IgD-negative memory B cell (primary cell): ENCODE measurements around the gene PLCB3. TPM values are rescaled to one million over a fixed set of nuclear protein-coding genes. Genes with fewer than 3 reads are reported as not detected.

Source experiments
- H3K27ac Mint-ChIP-seq, 3 donors: one replicate each; pipeline ENCODE4 v1.8.0; 2020 to 2022; ENCODE audit warnings: mild to moderate bottlenecking in 3 of 3, mixed read lengths in 3 of 3, moderate library complexity in 1 of 3
- H3K27me3 Mint-ChIP-seq: one replicate; pipeline ENCODE4 v1.8.0; 2021; ENCODE audit warnings: mixed read lengths
- H3K36me3 Mint-ChIP-seq: one replicate; pipeline ENCODE4 v1.8.0; 2020; ENCODE audit warnings: mild to moderate bottlenecking, mixed read lengths
- H3K4me1 Mint-ChIP-seq, 3 donors: one replicate each; pipeline ENCODE4 v1.8.0; 2020 to 2022; ENCODE audit warnings: mixed read lengths in 3 of 3, mild to moderate bottlenecking in 1 of 3
- H3K4me3 Mint-ChIP-seq, 4 donors: one replicate each; pipeline ENCODE4 v1.8.0; 2020 to 2022; ENCODE audit warnings: mild to moderate bottlenecking in 4 of 4, mixed read lengths in 4 of 4, moderate library complexity in 3 of 4
- H3K9me3 Mint-ChIP-seq, 3 donors: one replicate each; pipeline ENCODE4 v1.8.0; 2020 to 2021; ENCODE audit warnings: mixed read lengths in 3 of 3, mild to moderate bottlenecking in 1 of 3
- polyA plus RNA-seq: library from polyadenylated mRNA; unstranded; fragments of 300-500 nt; fragmentation: Illumina TruSeq; gene quantifications from one replicate; pipeline ENCODE4 v1.2.3, GENCODE V29; 2021

PLCB3 gene
- polyA plus RNA-seq, 1 donor from 2014 or later = 0.33 TPM

- peaks cover 4% of the 10 kb centered on the region for H3K36me3 Mint-ChIP-seq
These were observed 40.0 kb upstream of the PLCB3 start for GRCh38 chr11:64211181-64211872.

GRCh38 chr11:64216879-64217278 lies 34.5 kb upstream of the PLCB3 start:
- H3K4me3 Mint-ChIP-seq = peak overlapping the region in 1 of 4 donors; percentile 23
- peak overlapping the region in 1 of 3 donors; percentile 27 for H3K27ac Mint-ChIP-seq
- H3K9me3 Mint-ChIP-seq = no peaks in the 10 kb centered on the region
- H3K36me3 Mint-ChIP-seq = peaks cover 4% of the 10 kb centered on the region
- H3K27me3 Mint-ChIP-seq = no peaks in the 10 kb centered on the region
- peaks cover 4 to 13% (median 7%) of the 10 kb centered on the region in 3 donors for H3K4me1 Mint-ChIP-seq

More at GRCh38 chr11:64211181-64211872, 40.0 kb upstream of the PLCB3 start:
- Mint-ChIP-seq H3K27me3 (no peaks in the 10 kb centered on the region), H3K4me1 (peaks cover 7 to 23% (median 11%) of the 10 kb centered on the region in 3 donors), H3K4me3 (no peak overlapping the region), H3K27ac (no peak overlapping the region), H3K9me3 (no peaks in the 10 kb centered on the region)

GRCh38 chr11:64218628-64219353 lies 32.5 kb upstream of the PLCB3 start:
- Mint-ChIP-seq H3K4me1 (peaks cover 0 to 5% (median 2%) of the 10 kb centered on the region in 3 donors), H3K27me3 (no peaks in the 10 kb centered on the region), H3K4me3 (no peak overlapping the region), H3K36me3 (peaks cover 2% of the 10 kb centered on the region), H3K9me3 (no peaks in the 10 kb centered on the region), H3K27ac (peak overlapping the region in 1 of 3 donors; percentile 62)

GRCh38 chr11:64219354-64219684 lies 32.0 kb upstream of the PLCB3 start:
- H3K9me3 Mint-ChIP-seq = no peaks in the 10 kb centered on the region
- H3K27me3 Mint-ChIP-seq = no peaks in the 10 kb centered on the region
- peaks cover 0 to 4% (median 2%) of the 10 kb centered on the region in 3 donors for H3K4me1 Mint-ChIP-seq
- H3K36me3 Mint-ChIP-seq = no peaks in the 10 kb centered on the region
- H3K27ac Mint-ChIP-seq = no peak overlapping the region
- no peak overlapping the region for H3K4me3 Mint-ChIP-seq

GRCh38 chr11:64219755-64220154 lies 31.6 kb upstream of the PLCB3 start:
- no peak overlapping the region for H3K27ac Mint-ChIP-seq
- no peak overlapping the region for H3K4me3 Mint-ChIP-seq
- H3K4me1 Mint-ChIP-seq = peaks cover 0 to 4% (median 2%) of the 10 kb centered on the region in 3 donors
- H3K9me3 Mint-ChIP-seq = no peaks in the 10 kb centered on the region
- no peaks in the 10 kb centered on the region for H3K27me3 Mint-ChIP-seq
- no peaks in the 10 kb centered on the region for H3K36me3 Mint-ChIP-seq

- Mint-ChIP-seq H3K4me1 (peaks cover 3 to 4% (median 4%) of the 10 kb centered on the region in 3 donors), H3K27ac (no peak overlapping the region), H3K27me3 (no peaks in the 10 kb centered on the region), H3K4me3 (no peak overlapping the region), H3K9me3 (no peaks in the 10 kb centered on the region), H3K36me3 (no peaks in the 10 kb centered on the region)
These were observed 31.1 kb upstream of the PLCB3 start for GRCh38 chr11:64220271-64220670.

- Mint-ChIP-seq H3K27me3 (no peaks in the 10 kb centered on the region), H3K4me1 (peaks cover 4 to 5% (median 4%) of the 10 kb centered on the region in 3 donors), H3K27ac (no peak overlapping the region), H3K4me3 (no peak overlapping the region), H3K36me3 (no peaks in the 10 kb centered on the region), H3K9me3 (no peaks in the 10 kb centered on the region)
These were observed 30.5 kb upstream of the PLCB3 start for GRCh38 chr11:64220798-64221197.

GRCh38 chr11:64222651-64223000 lies 28.7 kb upstream of the PLCB3 start:
- H3K27ac Mint-ChIP-seq = peak overlapping the region in 1 of 3 donors; percentile 58
- H3K4me1 Mint-ChIP-seq = peaks cover 6 to 12% (median 12%) of the 10 kb centered on the region in 3 donors
- no peaks in the 10 kb centered on the region for H3K27me3 Mint-ChIP-seq
- no peak overlapping the region for H3K4me3 Mint-ChIP-seq
- H3K9me3 Mint-ChIP-seq = no peaks in the 10 kb centered on the region
- no peaks in the 10 kb centered on the region for H3K36me3 Mint-ChIP-seq

- Mint-ChIP-seq H3K27ac (peak overlapping the region in 2 of 3 donors; percentile 35 to 58), H3K27me3 (no peaks in the 10 kb centered on the region), H3K4me1 (peaks cover 8 to 13% (median 12%) of the 10 kb centered on the region in 3 donors), H3K9me3 (no peaks in the 10 kb centered on the region), H3K36me3 (no peaks in the 10 kb centered on the region), H3K4me3 (no peak overlapping the region)
These were observed 28.2 kb upstream of the PLCB3 start for GRCh38 chr11:64223001-64223651.

GRCh38 chr11:64224151-64224890 lies 27.0 kb upstream of the PLCB3 start:
- Mint-ChIP-seq H3K9me3 (no peaks in the 10 kb centered on the region), H3K4me3 (peak overlapping the region in 3 of 4 donors; percentile 74 to 98 (median 95)), H3K27ac (peak overlapping the region; percentile 81 to 95 (median 91)), H3K27me3 (no peaks in the 10 kb centered on the region), H3K4me1 (peaks cover 12 to 16% (median 14%) of the 10 kb centered on the region in 3 donors), H3K36me3 (no peaks in the 10 kb centered on the region)

GRCh38 chr11:64224891-64225607 lies 26.3 kb upstream of the PLCB3 start:
- Mint-ChIP-seq H3K27me3 (no peaks in the 10 kb centered on the region), H3K4me1 (peaks cover 14 to 22% (median 20%) of the 10 kb centered on the region in 3 donors), H3K27ac (peak overlapping the region; percentile 81 to 95 (median 91)), H3K4me3 (peak overlapping the region; percentile 93 to 98 (median 96)), H3K36me3 (no peaks in the 10 kb centered on the region), H3K9me3 (no peaks in the 10 kb centered on the region)

GRCh38 chr11:64225608-64226506 lies 25.5 kb upstream of the PLCB3 start, which contains the start of the genes NUDT22 and TRPT1:
Gene NUDT22, plus strand, starts transcription at chr11:64226274. Its CDS starts 379 bp downstream, at chr11:64226653.
Gene TRPT1, minus strand, starts transcription at chr11:64226186. Its CDS starts 326 bp downstream, at chr11:64225860.
- peak within 1 kb of the TSS; percentile 93 to 98 (median 96) for H3K4me3 Mint-ChIP-seq
- no peaks in the 10 kb centered on the region for H3K9me3 Mint-ChIP-seq
- H3K36me3 Mint-ChIP-seq = no peaks in the 10 kb centered on the region
- H3K27ac Mint-ChIP-seq = peak within 1 kb of the TSS; percentile 91 to 95 (median 94)
- H3K4me1 Mint-ChIP-seq = peaks cover 15 to 26% (median 20%) of the 10 kb centered on the region in 3 donors
- H3K27me3 Mint-ChIP-seq = no peaks in the 10 kb centered on the region

GRCh38 chr11:64226507-64227051 lies 24.8 kb upstream of the PLCB3 start:
- peak overlapping the region; percentile 93 to 98 (median 96) for H3K4me3 Mint-ChIP-seq
- no peaks in the 10 kb centered on the region for H3K36me3 Mint-ChIP-seq
- H3K27me3 Mint-ChIP-seq = no peaks in the 10 kb centered on the region
- peaks cover 17 to 26% (median 24%) of the 10 kb centered on the region in 3 donors for H3K4me1 Mint-ChIP-seq
- peak overlapping the region; percentile 53 to 91 (median 86) for H3K27ac Mint-ChIP-seq
- H3K9me3 Mint-ChIP-seq = no peaks in the 10 kb centered on the region
